Neural cell (in vitro differentiated cells): ENCODE measurements around the gene CNTF. TPM values are rescaled to one million over a fixed set of nuclear protein-coding genes. Genes with fewer than 3 reads are reported as not detected.

Experiments used
- H2AFZ ChIP-seq: fragments of 200-600, 300-800 bp; sonication (generic), shearing (Covaris generic); 2 replicates; pipeline ENCODE4 v1.6.0; 2014; ENCODE audit warnings: low read depth, mild to moderate bottlenecking, antibody characterized with exemption, low read length, moderate library complexity
- H3F3A ChIP-seq: fragments of 200-600 bp; shearing (Covaris generic); 2 replicates; pipeline ENCODE4 v1.6.1; 2016; ENCODE audit warnings: mild to moderate bottlenecking, moderate library complexity, mixed read lengths, antibody characterized with exemption, low read length; ENCODE audit not compliant: insufficient read depth, poor library complexity, severe bottlenecking
- H3K27ac ChIP-seq: fragments of 200-600, 300-800 bp; sonication (generic), shearing (Covaris generic); 2 replicates; pipeline ENCODE4 v1.5.1; 2014; ENCODE audit warnings: mild to moderate bottlenecking, low read length, moderate library complexity
- H3K27me3 ChIP-seq: fragments of 300-800, 200-600 bp; sonication (generic), shearing (Covaris generic); 2 replicates; pipeline ENCODE4 v1.6.0; 2014; ENCODE audit warnings: mild to moderate bottlenecking, low read depth, low read length, moderate library complexity; ENCODE audit not compliant: insufficient read depth
- H3K36me3 ChIP-seq: fragments of 300-800, 200-600 bp; sonication (generic), shearing (Covaris generic); 2 replicates; pipeline ENCODE4 v1.5.1; 2014; ENCODE audit warnings: mild to moderate bottlenecking, antibody characterized with exemption, low read length, moderate library complexity; ENCODE audit not compliant: insufficient read depth
- H3K4me2 ChIP-seq: fragments of 300-800, 200-600 bp; sonication (generic), shearing (Covaris generic); 2 replicates; pipeline ENCODE4 v1.6.0; 2014; ENCODE audit warnings: mild to moderate bottlenecking, low read length
- H3K4me3 ChIP-seq: fragments of 300-800, 200-600 bp; sonication (generic), shearing (Covaris generic); 2 replicates; pipeline ENCODE4 v1.5.1; 2014; ENCODE audit warnings: mild to moderate bottlenecking, low read length, moderate library complexity
- H3K79me2 ChIP-seq: fragments of 200-600 bp; shearing (Covaris generic); replicated peaks from 2 replicates; pipeline ENCODE4 v1.6.0; 2014; ENCODE audit warnings: mild to moderate bottlenecking, low read length, moderate library complexity; ENCODE audit not compliant: insufficient read depth
- H3K9ac ChIP-seq: fragments of 300-800, 200-600 bp; sonication (generic), shearing (Covaris generic); 2 replicates; pipeline ENCODE4 v1.6.1; 2016; ENCODE audit warnings: mild to moderate bottlenecking, low read length, mixed read lengths
- H3K9me2 ChIP-seq: fragments of 200-600 bp; shearing (Covaris generic); 2 replicates; pipeline ENCODE4 v1.6.1; 2016; ENCODE audit warnings: mild to moderate bottlenecking, low read length, mixed read lengths; ENCODE audit not compliant: insufficient read depth
- H3K9me3 ChIP-seq: fragments of 200-600, 300-800 bp; sonication (generic), shearing (Covaris generic); 2 replicates; pipeline ENCODE4 v1.6.1; 2016; ENCODE audit warnings: mild to moderate bottlenecking, mixed run types, low read length, moderate library complexity, mixed read lengths
- H4K20me1 ChIP-seq: fragments of 200-600 bp; shearing (Covaris generic); 2 replicates; pipeline ENCODE4 v1.6.1; 2016; ENCODE audit warnings: mild to moderate bottlenecking, mixed run types; ENCODE audit not compliant: insufficient read depth
- EP300 ChIP-seq: fragments of 450-650 bp; conservative IDR thresholded peaks from 2 replicates; pipeline ENCODE4 v1.6.1; 2014; ENCODE audit warnings: antibody characterized with exemption, mild to moderate bottlenecking, moderate library complexity; ENCODE audit not compliant: poor library complexity, severe bottlenecking
- EZH2 ChIP-seq: fragments of 200-600, 300-800 bp; shearing (Covaris generic), sonication (generic); IDR thresholded peaks from 2 replicates; pipeline ENCODE4 v1.6.1; 2014; ENCODE audit warnings: antibody characterized with exemption, low read length, borderline replicate concordance, mild to moderate bottlenecking; ENCODE audit not compliant: insufficient read depth, poor library complexity, severe bottlenecking
- MXI1 ChIP-seq: fragments of 450-650 bp; conservative IDR thresholded peaks from 2 replicates; pipeline ENCODE4 v1.6.1; 2014; ENCODE audit warnings: antibody characterized with exemption, mild to moderate bottlenecking; ENCODE audit not compliant: poor library complexity, severe bottlenecking
- POLR2AphosphoS5 ChIP-seq: IDR thresholded peaks from 2 replicates; pipeline ENCODE4 v1.6.1; 2012
- RAD21 ChIP-seq: fragments of 450-650 bp; conservative IDR thresholded peaks from 2 replicates; pipeline ENCODE4 v1.6.1; 2014; ENCODE audit warnings: antibody characterized with exemption, mild to moderate bottlenecking, moderate library complexity
- SMC3 ChIP-seq: fragments of 450-650 bp; conservative IDR thresholded peaks from 2 replicates; pipeline ENCODE4 v1.6.1; 2014; ENCODE audit warnings: antibody characterized with exemption, mild to moderate bottlenecking, moderate library complexity; ENCODE audit not compliant: poor library complexity
- TAF1 ChIP-seq: IDR thresholded peaks from 2 replicates; pipeline ENCODE4 v1.6.1; 2012; ENCODE audit warnings: low read depth
- polyA plus RNA-seq: library from polyadenylated mRNA; depleted of rRNA; stranded (reverse); fragments of >200 nt; gene quantifications from 2 replicates; pipeline ENCODE4 v1.2.3, GENCODE V29; 2014
- TF ChIP-seq, protein P1 (sequence below): IDR thresholded peaks from 2 replicates; pipeline ENCODE4 v1.6.1; 2012; ENCODE audit warnings: borderline replicate concordance
- TF ChIP-seq, protein P2 (sequence below): fragments of 450-650 bp; IDR thresholded peaks from 2 replicates; pipeline ENCODE4 v1.5.1; 2014; ENCODE audit warnings: antibody characterized with exemption, mild to moderate bottlenecking, moderate library complexity; ENCODE audit not compliant: poor library complexity, severe bottlenecking

The CNTF gene
- polyA plus RNA-seq, 1 donor from 2014 or later, result 2.3 TPM

DNA sequence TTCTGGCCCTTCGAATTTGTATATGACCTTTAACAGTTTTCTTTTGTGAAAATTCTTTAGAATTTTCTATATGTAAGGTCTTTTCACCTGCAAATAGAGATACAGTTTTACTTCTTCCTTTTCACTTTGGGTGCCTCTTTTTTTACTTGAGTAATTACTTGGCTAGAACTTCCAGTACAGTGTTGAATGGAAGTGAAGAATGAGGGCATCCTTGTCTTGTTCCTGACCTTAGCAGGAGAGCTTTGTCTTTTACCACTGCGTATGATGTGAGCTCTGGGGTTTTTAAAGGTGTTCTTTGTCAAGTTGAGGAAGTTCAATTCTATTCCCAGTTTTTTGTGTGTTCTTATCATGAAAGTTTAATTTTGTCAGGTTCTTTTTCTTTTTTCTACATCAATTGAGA lies 22.0 kb upstream of the CNTF start:
- Histone ChIP-seq H3K4me3 (no peak overlapping the region), H4K20me1 (no peaks in the 10 kb centered on the region), H3K4me2 (no peak overlapping the region), H3K79me2 (peaks cover 72% of the 10 kb centered on the region), H3F3A (no peaks in the 10 kb centered on the region), H3K9ac (no peak overlapping the region), H3K36me3 (no peaks in the 10 kb centered on the region), H3K9me3 (no peaks in the 10 kb centered on the region), H2AFZ (no peak overlapping the region), H3K27ac (no peak overlapping the region), H3K9me2 (no peaks in the 10 kb centered on the region), H3K27me3 (no peaks in the 10 kb centered on the region)
- TF ChIP-seq RAD21 (no peak), SMC3 (no peak), EZH2 (no peak), MXI1 (no peak)
- TF ChIP-seq, protein P1, sequence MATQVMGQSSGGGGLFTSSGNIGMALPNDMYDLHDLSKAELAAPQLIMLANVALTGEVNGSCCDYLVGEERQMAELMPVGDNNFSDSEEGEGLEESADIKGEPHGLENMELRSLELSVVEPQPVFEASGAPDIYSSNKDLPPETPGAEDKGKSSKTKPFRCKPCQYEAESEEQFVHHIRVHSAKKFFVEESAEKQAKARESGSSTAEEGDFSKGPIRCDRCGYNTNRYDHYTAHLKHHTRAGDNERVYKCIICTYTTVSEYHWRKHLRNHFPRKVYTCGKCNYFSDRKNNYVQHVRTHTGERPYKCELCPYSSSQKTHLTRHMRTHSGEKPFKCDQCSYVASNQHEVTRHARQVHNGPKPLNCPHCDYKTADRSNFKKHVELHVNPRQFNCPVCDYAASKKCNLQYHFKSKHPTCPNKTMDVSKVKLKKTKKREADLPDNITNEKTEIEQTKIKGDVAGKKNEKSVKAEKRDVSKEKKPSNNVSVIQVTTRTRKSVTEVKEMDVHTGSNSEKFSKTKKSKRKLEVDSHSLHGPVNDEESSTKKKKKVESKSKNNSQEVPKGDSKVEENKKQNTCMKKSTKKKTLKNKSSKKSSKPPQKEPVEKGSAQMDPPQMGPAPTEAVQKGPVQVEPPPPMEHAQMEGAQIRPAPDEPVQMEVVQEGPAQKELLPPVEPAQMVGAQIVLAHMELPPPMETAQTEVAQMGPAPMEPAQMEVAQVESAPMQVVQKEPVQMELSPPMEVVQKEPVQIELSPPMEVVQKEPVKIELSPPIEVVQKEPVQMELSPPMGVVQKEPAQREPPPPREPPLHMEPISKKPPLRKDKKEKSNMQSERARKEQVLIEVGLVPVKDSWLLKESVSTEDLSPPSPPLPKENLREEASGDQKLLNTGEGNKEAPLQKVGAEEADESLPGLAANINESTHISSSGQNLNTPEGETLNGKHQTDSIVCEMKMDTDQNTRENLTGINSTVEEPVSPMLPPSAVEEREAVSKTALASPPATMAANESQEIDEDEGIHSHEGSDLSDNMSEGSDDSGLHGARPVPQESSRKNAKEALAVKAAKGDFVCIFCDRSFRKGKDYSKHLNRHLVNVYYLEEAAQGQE, result no peak
- TF ChIP-seq, protein P2, sequence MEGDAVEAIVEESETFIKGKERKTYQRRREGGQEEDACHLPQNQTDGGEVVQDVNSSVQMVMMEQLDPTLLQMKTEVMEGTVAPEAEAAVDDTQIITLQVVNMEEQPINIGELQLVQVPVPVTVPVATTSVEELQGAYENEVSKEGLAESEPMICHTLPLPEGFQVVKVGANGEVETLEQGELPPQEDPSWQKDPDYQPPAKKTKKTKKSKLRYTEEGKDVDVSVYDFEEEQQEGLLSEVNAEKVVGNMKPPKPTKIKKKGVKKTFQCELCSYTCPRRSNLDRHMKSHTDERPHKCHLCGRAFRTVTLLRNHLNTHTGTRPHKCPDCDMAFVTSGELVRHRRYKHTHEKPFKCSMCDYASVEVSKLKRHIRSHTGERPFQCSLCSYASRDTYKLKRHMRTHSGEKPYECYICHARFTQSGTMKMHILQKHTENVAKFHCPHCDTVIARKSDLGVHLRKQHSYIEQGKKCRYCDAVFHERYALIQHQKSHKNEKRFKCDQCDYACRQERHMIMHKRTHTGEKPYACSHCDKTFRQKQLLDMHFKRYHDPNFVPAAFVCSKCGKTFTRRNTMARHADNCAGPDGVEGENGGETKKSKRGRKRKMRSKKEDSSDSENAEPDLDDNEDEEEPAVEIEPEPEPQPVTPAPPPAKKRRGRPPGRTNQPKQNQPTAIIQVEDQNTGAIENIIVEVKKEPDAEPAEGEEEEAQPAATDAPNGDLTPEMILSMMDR, result no peak

DNA sequence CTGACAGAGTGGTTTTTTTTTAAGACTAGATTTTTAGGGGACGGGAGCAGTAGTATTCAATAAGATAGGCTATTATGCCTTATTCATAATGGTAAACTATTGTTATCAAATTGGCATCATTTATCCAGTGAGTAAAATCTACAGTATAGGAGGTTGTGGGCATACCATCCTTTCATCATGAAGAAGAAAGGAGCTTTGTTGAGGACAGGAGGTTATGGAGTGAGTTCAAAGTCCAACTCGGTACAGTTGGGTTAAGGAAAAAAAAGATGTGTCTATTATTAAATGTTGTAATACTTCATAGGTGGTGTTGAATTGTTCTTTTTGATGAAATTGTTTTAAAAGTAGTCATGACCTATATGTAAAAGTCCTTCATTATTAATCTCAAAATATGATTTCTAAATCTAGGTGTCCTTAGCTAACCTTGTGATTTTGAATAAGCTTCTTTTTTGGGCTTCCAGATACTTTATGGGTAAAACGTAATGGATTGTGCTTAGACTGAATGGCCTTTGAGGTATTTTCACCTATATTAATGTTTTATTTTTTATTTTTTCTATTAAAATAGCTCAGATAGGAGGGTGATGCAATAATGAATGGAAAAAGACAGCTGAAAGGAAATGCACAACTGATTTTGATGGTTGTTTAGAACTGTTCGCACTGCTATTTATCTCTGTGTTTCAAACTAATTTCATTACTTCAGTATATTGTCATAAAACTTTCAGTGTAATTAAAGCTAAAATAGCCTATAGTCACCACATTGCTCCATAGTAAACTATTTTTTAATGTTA lies 15.3 kb upstream of the CNTF start:
- Histone ChIP-seq H3K36me3 (no peaks in the 10 kb centered on the region), H2AFZ (no peak overlapping the region), H3K9me2 (no peaks in the 10 kb centered on the region), H3K4me2 (no peak overlapping the region), H3K79me2 (peaks cover 60% of the 10 kb centered on the region), H3K4me3 (no peak overlapping the region), H3K9me3 (no peaks in the 10 kb centered on the region), H3F3A (no peaks in the 10 kb centered on the region), H3K9ac (no peak overlapping the region), H3K27me3 (no peaks in the 10 kb centered on the region), H4K20me1 (no peaks in the 10 kb centered on the region), H3K27ac (no peak overlapping the region)
- TF ChIP-seq, protein P2, result no peak
- no peak for TF ChIP-seq EP300
- TF ChIP-seq, protein P1, result no peak
- no peak for TF ChIP-seq TAF1
- no peak for TF ChIP-seq RAD21
- TF ChIP-seq MXI1, result no peak
- no peak for TF ChIP-seq SMC3
- TF ChIP-seq EZH2, result no peak
- no peak for TF ChIP-seq POLR2AphosphoS5
